H9 (cell line): ENCODE results near the gene C13orf46. TPM values are rescaled to one million over a fixed set of nuclear protein-coding genes. Genes with fewer than 3 reads are reported as not detected.

Experiments used
- DNase-seq: peaks from one replicate; pipeline ENCODE4 v3.0.0-alpha.2; 2017
- H2AFZ ChIP-seq: one replicate; pipeline ENCODE4 v1.6.1; 2013; ENCODE audit warnings: mild to moderate bottlenecking, low read length, control low read depth, moderate library complexity
- H2AK5ac ChIP-seq: 2 replicates; pipeline ENCODE4 v1.6.1; 2013; ENCODE audit warnings: low read length, control low read depth, mixed read lengths; ENCODE audit not compliant: insufficient read length
- H2BK120ac ChIP-seq: one replicate; pipeline ENCODE4 v1.6.1; 2013; ENCODE audit warnings: low read depth, mild to moderate bottlenecking, low read length, control low read depth, inconsistent platforms; ENCODE audit not compliant: poor library complexity, severe bottlenecking
- H2BK12ac ChIP-seq: 2 replicates; pipeline ENCODE4 v1.6.1; 2013; ENCODE audit warnings: low read length, control low read depth, mixed read lengths, low read depth; ENCODE audit not compliant: insufficient read length
- H2BK15ac ChIP-seq: 2 replicates; pipeline ENCODE4 v1.6.1; 2013; ENCODE audit warnings: low read depth, low read length, control low read depth
- H2BK20ac ChIP-seq: one replicate; pipeline ENCODE4 v1.6.1; 2013; ENCODE audit warnings: low read depth, mild to moderate bottlenecking, low read length, control low read depth, inconsistent platforms; ENCODE audit not compliant: poor library complexity, severe bottlenecking
- H2BK5ac ChIP-seq: 2 replicates; pipeline ENCODE4 v1.6.1; 2013; ENCODE audit warnings: low read length, control low read depth, mixed read lengths; ENCODE audit not compliant: insufficient read length
- H3K14ac ChIP-seq: 2 replicates; pipeline ENCODE4 v1.6.1; 2013; ENCODE audit warnings: low read length, control low read depth; ENCODE audit not compliant: insufficient read depth
- H3K18ac ChIP-seq: 2 replicates; pipeline ENCODE4 v1.6.1; 2013; ENCODE audit warnings: low read depth, mild to moderate bottlenecking, mixed read lengths, low read length, control low read depth; ENCODE audit not compliant: insufficient read length
- H3K23ac ChIP-seq: 2 replicates; pipeline ENCODE4 v1.6.1; 2013; ENCODE audit warnings: low read length, control low read depth, mixed read lengths, low read depth; ENCODE audit not compliant: insufficient read length
- H3K23me2 ChIP-seq: 2 replicates; pipeline ENCODE4 v1.6.1; 2013; ENCODE audit warnings: low read depth, mild to moderate bottlenecking, mixed read lengths, low read length, control low read depth; ENCODE audit not compliant: insufficient read length, poor library complexity, severe bottlenecking
- H3K27ac ChIP-seq: 2 replicates; pipeline ENCODE4 v1.5.1; 2013; ENCODE audit warnings: low read length, control low read depth, mixed read lengths, low read depth; ENCODE audit not compliant: insufficient read length
- H3K27me3 ChIP-seq: 2 replicates; pipeline ENCODE4 v1.6.1; 2013; ENCODE audit warnings: low read length, control low read depth, inconsistent platforms; ENCODE audit not compliant: insufficient read depth
- H3K4ac ChIP-seq: 2 replicates; pipeline ENCODE4 v1.6.1; 2013; ENCODE audit warnings: low read depth, mild to moderate bottlenecking, control low read depth, inconsistent platforms, low read length, moderate library complexity
- H3K4me1 ChIP-seq: 2 replicates; pipeline ENCODE4 v1.6.1; 2013; ENCODE audit warnings: low read length, control low read depth, inconsistent platforms; ENCODE audit not compliant: insufficient read depth
- H3K4me2 ChIP-seq: 2 replicates; pipeline ENCODE4 v1.6.1; 2013; ENCODE audit warnings: low read length, control low read depth, mixed read lengths; ENCODE audit not compliant: insufficient read length, insufficient read depth
- H3K56ac ChIP-seq: 2 replicates; pipeline ENCODE4 v1.6.1; 2013; ENCODE audit warnings: low read depth, mild to moderate bottlenecking, mixed read lengths, low read length, control low read depth; ENCODE audit not compliant: insufficient read length
- H3K79me1 ChIP-seq: 2 replicates; pipeline ENCODE4 v1.6.1; 2013; ENCODE audit warnings: low read depth, mild to moderate bottlenecking, moderate library complexity, low read length, control low read depth, inconsistent platforms; ENCODE audit not compliant: insufficient read depth, poor library complexity, severe bottlenecking
- H3K79me2 ChIP-seq: 2 replicates; pipeline ENCODE4 v1.6.1; 2013; ENCODE audit warnings: low read length, control low read depth, inconsistent platforms; ENCODE audit not compliant: insufficient read depth
- H3K9ac ChIP-seq: 2 replicates; pipeline ENCODE4 v1.6.1; 2013; ENCODE audit warnings: low read length, control low read depth, mixed read lengths; ENCODE audit not compliant: insufficient read length; ENCODE audit errors: extremely low read depth
- H3K9me3 ChIP-seq: one replicate; pipeline ENCODE4 v1.6.1; 2013; ENCODE audit warnings: low read depth, low read length, inconsistent platforms; ENCODE audit not compliant: control insufficient read depth
- H3T11ph ChIP-seq: one replicate; pipeline ENCODE4 v1.6.1; 2013; ENCODE audit warnings: mild to moderate bottlenecking, low read length, control low read depth, inconsistent platforms
- H4K20me1 ChIP-seq: one replicate; pipeline ENCODE4 v1.6.1; 2013; ENCODE audit not compliant: control insufficient read depth, insufficient read length, insufficient read depth
- H4K5ac ChIP-seq: 2 replicates; pipeline ENCODE4 v1.6.1; 2013; ENCODE audit warnings: low read depth, mild to moderate bottlenecking, mixed read lengths, low read length, control low read depth; ENCODE audit not compliant: insufficient read length
- H4K8ac ChIP-seq: replicated peaks from 2 replicates; pipeline ENCODE4 v1.6.1; 2013; ENCODE audit warnings: low read length, control low read depth, mixed read lengths, low read depth; ENCODE audit not compliant: insufficient read length
- H4K91ac ChIP-seq: 2 replicates; pipeline ENCODE4 v1.6.1; 2013; ENCODE audit warnings: low read depth, mild to moderate bottlenecking, moderate library complexity, mixed read lengths, low read length, control low read depth; ENCODE audit not compliant: insufficient read length
- H3K27ac Mint-ChIP-seq, 3 experiments: 2 replicates in 2 of 3; 3 replicates in 1 of 3; pipeline ENCODE4 v1.8.0; 2020 to 2021; ENCODE audit warnings: mixed read lengths in 3 of 3, mild to moderate bottlenecking in 1 of 3, moderate library complexity in 1 of 3
- H3K27me3 Mint-ChIP-seq: 2 replicates; pipeline ENCODE4 v1.8.0; 2021; ENCODE audit warnings: low read depth, mild to moderate bottlenecking, moderate library complexity, mixed read lengths
- H3K36me3 Mint-ChIP-seq, 3 experiments: 2 replicates in 2 of 3; 3 replicates in 1 of 3; pipeline ENCODE4 v1.8.0; 2020 to 2021; ENCODE audit warnings: low read depth in 3 of 3, mixed read lengths in 3 of 3; ENCODE audit not compliant: insufficient read depth in 1 of 3
- H3K4me1 Mint-ChIP-seq, 2 experiments: 2 replicates each; pipeline ENCODE4 v1.8.0; 2020; ENCODE audit warnings: mixed read lengths in 2 of 2
- H3K4me3 Mint-ChIP-seq, 2 experiments: 2 replicates in 1 of 2; 3 replicates in 1 of 2; pipeline ENCODE4 v1.8.0; 2020 to 2021; ENCODE audit warnings: mild to moderate bottlenecking in 2 of 2, mixed read lengths in 2 of 2, moderate library complexity in 1 of 2
- H3K9me3 Mint-ChIP-seq, 2 experiments: 2 replicates in 1 of 2; 3 replicates in 1 of 2; pipeline ENCODE4 v1.8.0; 2020; ENCODE audit warnings: mild to moderate bottlenecking in 2 of 2, mixed read lengths in 2 of 2, moderate library complexity in 1 of 2
- CTCF ChIP-seq: fragments of 200-600 bp; sonication (generic); conservative IDR thresholded peaks from 3 replicates; pipeline ENCODE4 v1.8.0; 2021; ENCODE audit warnings: antibody characterized with exemption, mild to moderate bottlenecking
- WGBS: extraction: QIAGEN DNeasy Blood & Tissue Kit; methylation state at CpG from one replicate; pipeline ENCODE4 v1.1.7; 2013; ENCODE audit warnings: missing lambda C conversion rate, low lambda C conversion rate, mixed read lengths; ENCODE audit not compliant: insufficient read length; ENCODE audit errors: extremely low coverage; 5-methylcytosine and 5-hydroxymethylcytosine counted together
- total RNA-seq: library from RNA; stranded (reverse); gene quantifications from 2 replicates; pipeline ENCODE4 v1.2.1, GENCODE V29; 2021

Gene C13orf46
- total RNA-seq, 1 experiment from 2014 or later, result 0.55 TPM

GRCh38 chr13:113960276-113960948 is 13.5 kb downstream of the C13orf46 start:
- H4K5ac ChIP-seq, result no peak overlapping the region
- H2BK20ac ChIP-seq, result no peak overlapping the region
- H2BK5ac ChIP-seq, result no peak overlapping the region
- no peak overlapping the region for H2BK12ac ChIP-seq
- Mint-ChIP-seq H3K4me1 (no peaks in the 10 kb centered on the region), H3K9me3 (peaks cover 57 to 66% of the 10 kb centered on the region in 2 experiments), H3K27ac (no peak overlapping the region), H3K4me3 (no peak overlapping the region), H3K27me3 (peaks cover 28% of the 10 kb centered on the region), H3K36me3 (peaks cover 20 to 34% (median 25%) of the 10 kb centered on the region in 3 experiments)
- H3K9ac ChIP-seq, result no peak overlapping the region
- no peak overlapping the region for H2AK5ac ChIP-seq
- no peaks in the 10 kb centered on the region for H3K27me3 ChIP-seq
- H2AFZ ChIP-seq, result no peak overlapping the region
- H4K91ac ChIP-seq, result no peak overlapping the region
- H3T11ph ChIP-seq, result no peak overlapping the region
- no peak overlapping the region for H3K4ac ChIP-seq
- no CpG with 5 or more reads among the region's 6 CpGs for WGBS
- no peak overlapping the region for H3K23ac ChIP-seq
- H3K79me1 ChIP-seq, result no peaks in the 10 kb centered on the region
- no peak overlapping the region for H3K18ac ChIP-seq
- no peak overlapping the region for H2BK15ac ChIP-seq
- H4K20me1 ChIP-seq, result no peaks in the 10 kb centered on the region
- H3K14ac ChIP-seq, result no peak overlapping the region
- H3K9me3 ChIP-seq, result peaks cover 19% of the 10 kb centered on the region
- no peak overlapping the region for H2BK120ac ChIP-seq
- no peak overlapping the region for H3K56ac ChIP-seq
- DNase-seq, result no peak
- H4K8ac ChIP-seq, result no peak overlapping the region
- no peak for TF ChIP-seq CTCF
- no peaks in the 10 kb centered on the region for H3K79me2 ChIP-seq
- H3K27ac ChIP-seq, result no peak overlapping the region
- no peaks in the 10 kb centered on the region for H3K23me2 ChIP-seq
- H3K4me2 ChIP-seq, result no peak overlapping the region
- no peaks in the 10 kb centered on the region for H3K4me1 ChIP-seq
